CD4-positive, CD25-positive, alpha-beta regulatory T cell (primary cell): ENCODE measurements around the gene SGPP2. TPM values are rescaled to one million over a fixed set of nuclear protein-coding genes. Genes with fewer than 3 reads are reported as not detected.

Experiments used
- ATAC-seq, 2 donors: fragments of 150-1000 bp; cut with Tn5 transposase; one replicate each; pipeline ENCODE4 v1.10.0; 2021; ENCODE audit warnings: low read depth in 2 of 2, moderate number of reproducible peaks in 2 of 2, moderate library complexity in 1 of 2
- DNase-seq, 3 donors: peaks; one replicate each; pipeline versions ENCODE4 v3.0.0 to v3.0.0-alpha.2; 2012 to 2022; ENCODE audit warnings: mixed read lengths in 1 of 3
- H3K27ac ChIP-seq: one replicate; pipeline ENCODE4 v1.7.0; 2013; ENCODE audit warnings: mild to moderate bottlenecking, low read length; ENCODE audit not compliant: insufficient read depth, poor library complexity, severe bottlenecking
- H3K27me3 ChIP-seq: one replicate; pipeline ENCODE4 v1.7.0; 2013; ENCODE audit warnings: low read length; ENCODE audit not compliant: control insufficient read depth, insufficient read depth
- H3K36me3 ChIP-seq: one replicate; pipeline ENCODE4 v1.7.0; 2013; ENCODE audit warnings: mild to moderate bottlenecking, low read length, moderate library complexity; ENCODE audit not compliant: control insufficient read depth, insufficient read depth
- H3K4me1 ChIP-seq: 2 replicates; pipeline ENCODE4 v1.7.0; 2013; ENCODE audit warnings: mild to moderate bottlenecking, low read length; ENCODE audit not compliant: insufficient read depth, control insufficient read depth, poor library complexity, severe bottlenecking
- H3K4me3 ChIP-seq: one replicate; pipeline ENCODE4 v1.7.0; 2013; ENCODE audit warnings: low read depth, mild to moderate bottlenecking, low read length, moderate library complexity
- H3K9me3 ChIP-seq, 2 experiments: 1 replicate in 1 of 2; 2 replicates in 1 of 2; pipeline ENCODE4 v1.7.0; 2013; ENCODE audit warnings: low read length in 2 of 2, mild to moderate bottlenecking in 1 of 2, moderate library complexity in 1 of 2; ENCODE audit not compliant: control insufficient read depth in 2 of 2
- H3K27ac Mint-ChIP-seq, 3 donors: one replicate each; pipeline ENCODE4 v1.8.0; 2020 to 2022; ENCODE audit warnings: mild to moderate bottlenecking in 3 of 3, mixed read lengths in 3 of 3, moderate library complexity in 2 of 3
- H3K27me3 Mint-ChIP-seq: one replicate; pipeline ENCODE4 v1.8.0; 2022; ENCODE audit warnings: mild to moderate bottlenecking, mixed read lengths
- H3K36me3 Mint-ChIP-seq: one replicate; pipeline ENCODE4 v1.8.0; 2020; ENCODE audit warnings: mixed read lengths
- H3K4me1 Mint-ChIP-seq, 4 donors: one replicate each; pipeline ENCODE4 v1.8.0; 2020 to 2022; ENCODE audit warnings: mixed read lengths in 4 of 4, mild to moderate bottlenecking in 1 of 4
- H3K4me3 Mint-ChIP-seq, 4 donors: one replicate each; pipeline ENCODE4 v1.8.0; 2020 to 2022; ENCODE audit warnings: mild to moderate bottlenecking in 4 of 4, mixed read lengths in 4 of 4, moderate library complexity in 3 of 4
- H3K9me3 Mint-ChIP-seq, 7 donors: one replicate each; pipeline ENCODE4 v1.8.0; 2020 to 2022; ENCODE audit warnings: mixed read lengths in 7 of 7, mild to moderate bottlenecking in 3 of 7, moderate library complexity in 2 of 7
- polyA plus RNA-seq, 4 donors: library from polyadenylated mRNA; unstranded; fragments of 300-500 nt; fragmentation: Illumina TruSeq; gene quantifications; one replicate each; pipeline ENCODE4 v1.2.3, GENCODE V29; 2021
- total RNA-seq: library from RNA; stranded (reverse); gene quantifications from one replicate; pipeline ENCODE4 v1.2.3, GENCODE V29; 2022

The SGPP2 gene
- total and polyA plus RNA-seq, 5 donors from 2014 or later = 2.7 to 8.3 (median 4.9) TPM

GRCh38 chr2:222609381-222609780, 185.0 kb downstream of the SGPP2 start:
- ATAC-seq = no peak

More at GRCh38 chr2:222609381-222609780, 185.0 kb downstream of the SGPP2 start:
- DNase-seq = no peak
- H3K27me3 Mint-ChIP-seq = no peaks in the 10 kb centered on the region
- H3K4me3 Mint-ChIP-seq = no peak overlapping the region
- H3K36me3 Mint-ChIP-seq = peaks cover 30% of the 10 kb centered on the region
- Histone ChIP-seq H3K27me3 (no peaks in the 10 kb centered on the region), H3K27ac (no peak overlapping the region), H3K4me3 (no peak overlapping the region), H3K4me1 (no peaks in the 10 kb centered on the region), H3K9me3 (no peaks in the 10 kb centered on the region), H3K36me3 (peaks cover 40% of the 10 kb centered on the region)
- H3K9me3 Mint-ChIP-seq = no peaks in the 10 kb centered on the region
- H3K27ac Mint-ChIP-seq = no peak overlapping the region
- peaks cover 0 to 19% (median 2%) of the 10 kb centered on the region in 4 donors for H3K4me1 Mint-ChIP-seq

Other genes with a start within 250 kb of the SGPP2 start
- not detected for gene PAX3, start 125.5 kb upstream of the SGPP2 start, total RNA-seq
- not detected for gene PAX3, start 125.5 kb upstream of the SGPP2 start, polyA plus RNA-seq
- 10.8 TPM for gene FARSB, start 231.5 kb downstream of the SGPP2 start, total RNA-seq
- 10 to 100 TPM; 22.3 to 26.2 (median 25.5) TPM for gene FARSB, start 231.5 kb downstream of the SGPP2 start, polyA plus RNA-seq
- gene MOGAT1, start 247.1 kb downstream of the SGPP2 start, total RNA-seq = not detected
- not detected for gene MOGAT1, start 247.1 kb downstream of the SGPP2 start, polyA plus RNA-seq